Type B pancreatic cell (in vitro differentiated cells): ENCODE measurements around the gene PIEZO2. TPM values are rescaled to one million over a fixed set of nuclear protein-coding genes. Genes with fewer than 3 reads are reported as not detected.

Experiments used
- DNase-seq: peaks from one replicate; pipeline ENCODE4 v3.0.0; 2021; ENCODE audit warnings: mixed read lengths; ENCODE audit not compliant: unreplicated experiment; ENCODE audit errors: extremely low spot score
- H3K27ac Mint-ChIP-seq: 2 replicates; pipeline ENCODE4 v1.8.0; 2021; ENCODE audit warnings: mild to moderate bottlenecking, mixed read lengths
- H3K27me3 Mint-ChIP-seq: 2 replicates; pipeline ENCODE4 v1.8.0; 2021; ENCODE audit warnings: mixed read lengths
- H3K36me3 Mint-ChIP-seq: 2 replicates; pipeline ENCODE4 v1.8.0; 2021; ENCODE audit warnings: mixed read lengths
- H3K4me1 Mint-ChIP-seq: one replicate; pipeline ENCODE4 v1.8.0; 2021; ENCODE audit warnings: mixed read lengths; ENCODE audit not compliant: unreplicated experiment
- H3K4me3 Mint-ChIP-seq: 2 replicates; pipeline ENCODE4 v1.8.0; 2021; ENCODE audit warnings: mild to moderate bottlenecking, mixed read lengths
- H3K9me3 Mint-ChIP-seq: 2 replicates; pipeline ENCODE4 v1.8.0; 2021; ENCODE audit warnings: mixed read lengths
- CTCF ChIP-seq: fragments of 200-600 bp; sonication (generic); conservative IDR thresholded peaks from 2 replicates; pipeline ENCODE4 v1.5.0; 2021; ENCODE audit warnings: antibody characterized with exemption, mild to moderate bottlenecking
- total RNA-seq: library from RNA; stranded (reverse); gene quantifications from 2 replicates; pipeline ENCODE4 v1.2.1, GENCODE V29; 2021; ENCODE audit warnings: low replicate concordance

Gene PIEZO2
- total RNA-seq, 1 donor from 2014 or later: 38.8 TPM

GRCh38 chr18:10767658-10768057 is 381.7 kb downstream of the PIEZO2 start:
- H3K4me1 Mint-ChIP-seq: no peaks in the 10 kb centered on the region
- H3K36me3 Mint-ChIP-seq: peaks cover 12% of the 10 kb centered on the region
- no peak overlapping the region for H3K27ac Mint-ChIP-seq
- H3K9me3 Mint-ChIP-seq: no peaks in the 10 kb centered on the region
- no peaks in the 10 kb centered on the region for H3K27me3 Mint-ChIP-seq
- DNase-seq: no peak
- no peak for TF ChIP-seq CTCF
- H3K4me3 Mint-ChIP-seq: no peak overlapping the region

- Mint-ChIP-seq H3K27ac (no peak overlapping the region), H3K4me3 (no peak overlapping the region), H3K9me3 (no peaks in the 10 kb centered on the region), H3K4me1 (no peaks in the 10 kb centered on the region), H3K27me3 (no peaks in the 10 kb centered on the region), H3K36me3 (peaks cover 4% of the 10 kb centered on the region)
- DNase-seq: no peak
- TF ChIP-seq CTCF: no peak
Measured at GRCh38 chr18:10760986-10761385, 388.4 kb downstream of the PIEZO2 start.

GRCh38 chr18:10759241-10759640 is 390.1 kb downstream of the PIEZO2 start:
- no peak overlapping the region for H3K4me3 Mint-ChIP-seq
- peaks cover 4% of the 10 kb centered on the region for H3K36me3 Mint-ChIP-seq
- no peak overlapping the region for H3K27ac Mint-ChIP-seq
- no peaks in the 10 kb centered on the region for H3K9me3 Mint-ChIP-seq
- no peaks in the 10 kb centered on the region for H3K27me3 Mint-ChIP-seq
- DNase-seq: no peak
- TF ChIP-seq CTCF: no peak
- no peaks in the 10 kb centered on the region for H3K4me1 Mint-ChIP-seq

GRCh38 chr18:10757946-10758345 is 391.4 kb downstream of the PIEZO2 start:
- Mint-ChIP-seq H3K27me3 (no peaks in the 10 kb centered on the region), H3K4me3 (no peak overlapping the region), H3K4me1 (no peaks in the 10 kb centered on the region), H3K9me3 (no peaks in the 10 kb centered on the region), H3K36me3 (peaks cover 4% of the 10 kb centered on the region), H3K27ac (no peak overlapping the region)
- no peak for DNase-seq
- TF ChIP-seq CTCF: no peak

GRCh38 chr18:10757349-10757748 is 392.0 kb downstream of the PIEZO2 start:
- no peak for DNase-seq
- Mint-ChIP-seq H3K9me3 (no peaks in the 10 kb centered on the region), H3K36me3 (peaks cover 4% of the 10 kb centered on the region), H3K4me1 (no peaks in the 10 kb centered on the region), H3K4me3 (no peak overlapping the region), H3K27me3 (no peaks in the 10 kb centered on the region), H3K27ac (no peak overlapping the region)
- no peak for TF ChIP-seq CTCF

GRCh38 chr18:10755855-10756254 is 393.5 kb downstream of the PIEZO2 start:
- Mint-ChIP-seq H3K27me3 (no peaks in the 10 kb centered on the region), H3K9me3 (no peaks in the 10 kb centered on the region), H3K36me3 (peaks cover 10% of the 10 kb centered on the region), H3K27ac (no peak overlapping the region), H3K4me1 (no peaks in the 10 kb centered on the region), H3K4me3 (no peak overlapping the region)
- no peak for DNase-seq
- no peak for TF ChIP-seq CTCF
